Fibroblast of pulmonary artery (primary cell): Measurements from ENCODE around the gene TCERG1L.

Experiments
- DNase-seq: peaks from one replicate; pipeline ENCODE4 v3.0.0-alpha.2; 2010; ENCODE audit warnings: low read depth
- H3K4me3 ChIP-seq: replicated peaks from 2 replicates; pipeline ENCODE4 v1.5.1; 2011; ENCODE audit warnings: low read depth, mild to moderate bottlenecking, control low read depth, low read length, moderate library complexity
- CTCF ChIP-seq: IDR thresholded peaks from 2 replicates; pipeline ENCODE4 v1.5.1; 2011; ENCODE audit warnings: mild to moderate bottlenecking, control low read depth, low read length, inconsistent platforms; ENCODE audit errors: missing control alignments

Gene TCERG1L

GRCh38 chr10:131250454-131251145, 60.9 kb downstream of the TCERG1L start:
- DNase-seq: no peak
- no peak overlapping the region for H3K4me3 ChIP-seq
- no peak for TF ChIP-seq CTCF

- no peak overlapping the region for H3K4me3 ChIP-seq
- no peak for TF ChIP-seq CTCF
- DNase-seq: no peak
These were observed 61.6 kb downstream of the TCERG1L start for GRCh38 chr10:131249955-131250344.

GRCh38 chr10:131249238-131249954, 62.1 kb downstream of the TCERG1L start:
- TF ChIP-seq CTCF: no peak
- no peak for DNase-seq
- H3K4me3 ChIP-seq: no peak overlapping the region

- DNase-seq: no peak
- no peak for TF ChIP-seq CTCF
- no peak overlapping the region for H3K4me3 ChIP-seq
These were observed 63.0 kb downstream of the TCERG1L start for GRCh38 chr10:131248376-131249165.

- DNase-seq: no peak
- H3K4me3 ChIP-seq: no peak overlapping the region
- TF ChIP-seq CTCF: no peak
These were observed 63.6 kb downstream of the TCERG1L start for GRCh38 chr10:131247873-131248272.

- no peak overlapping the region for H3K4me3 ChIP-seq
- no peak for DNase-seq
- no peak for TF ChIP-seq CTCF
These were observed 64.7 kb downstream of the TCERG1L start for GRCh38 chr10:131246775-131247174.
